NCI-H1105 treated with DMSO at 0.1 percent for 48 hours (cell line): ENCODE measurements around the gene PIP5KL1.
"Not testable (repeated sequence)": the region's sequence is repeated elsewhere in the genome, so short reads cannot be mapped to it uniquely, and the experiment has no call there.

Experiments
- DNase-seq: peaks from one replicate; lab custom pipeline; 2025; lab: John Stamatoyannopoulos, UW

The PIP5KL1 gene

GRCh38 chr9:127893392-127893791 is 37.2 kb downstream of the PIP5KL1 start:
- DNase-seq, result no peak

GRCh38 chr9:127892831-127893230 is 37.7 kb downstream of the PIP5KL1 start:
- no peak for DNase-seq

DNA sequence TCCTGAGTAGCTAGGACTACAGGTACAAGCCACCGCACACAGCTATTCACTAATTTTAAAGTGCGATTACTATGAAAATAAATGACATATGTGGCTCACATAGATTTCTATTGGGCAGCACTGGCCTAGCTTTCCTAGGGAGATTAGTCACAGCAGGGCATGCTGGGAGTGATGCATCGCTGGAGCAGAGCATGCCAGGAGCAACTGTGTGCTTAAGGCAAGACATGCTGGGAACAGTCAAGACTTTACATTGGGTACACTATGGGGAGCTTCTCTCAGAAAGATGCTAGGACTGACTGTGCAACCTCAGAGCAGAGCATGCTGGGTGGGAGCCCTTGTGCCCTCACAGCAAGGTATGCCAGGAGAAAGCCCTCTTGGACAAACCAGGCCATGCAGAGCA is 40.5 kb downstream of the PIP5KL1 start:
- DNase-seq, result no peak

DNA sequence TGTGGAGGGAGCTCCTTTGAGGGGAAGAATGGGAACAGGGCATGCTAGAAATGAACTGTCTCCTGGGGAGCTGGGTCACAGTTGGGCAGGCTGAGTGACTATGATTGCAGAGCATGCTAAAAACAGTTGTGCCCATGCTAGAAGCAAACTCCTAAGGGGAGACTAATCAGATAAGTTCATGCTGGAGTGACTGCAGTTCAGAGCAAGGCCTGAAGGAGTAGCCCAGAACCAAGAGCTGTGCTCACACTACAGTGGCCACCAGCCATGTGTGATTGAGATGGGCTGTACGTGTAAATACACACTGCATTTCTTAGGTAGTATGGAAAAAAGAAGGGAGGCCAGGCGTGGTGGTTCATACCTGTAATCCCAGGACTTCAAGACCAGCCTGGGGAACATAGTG is 42.8 kb downstream of the PIP5KL1 start:
- no peak for DNase-seq

- no peak for DNase-seq
Observed at GRCh38 chr9:127886401-127886972, 44.1 kb downstream of the PIP5KL1 start.

DNA sequence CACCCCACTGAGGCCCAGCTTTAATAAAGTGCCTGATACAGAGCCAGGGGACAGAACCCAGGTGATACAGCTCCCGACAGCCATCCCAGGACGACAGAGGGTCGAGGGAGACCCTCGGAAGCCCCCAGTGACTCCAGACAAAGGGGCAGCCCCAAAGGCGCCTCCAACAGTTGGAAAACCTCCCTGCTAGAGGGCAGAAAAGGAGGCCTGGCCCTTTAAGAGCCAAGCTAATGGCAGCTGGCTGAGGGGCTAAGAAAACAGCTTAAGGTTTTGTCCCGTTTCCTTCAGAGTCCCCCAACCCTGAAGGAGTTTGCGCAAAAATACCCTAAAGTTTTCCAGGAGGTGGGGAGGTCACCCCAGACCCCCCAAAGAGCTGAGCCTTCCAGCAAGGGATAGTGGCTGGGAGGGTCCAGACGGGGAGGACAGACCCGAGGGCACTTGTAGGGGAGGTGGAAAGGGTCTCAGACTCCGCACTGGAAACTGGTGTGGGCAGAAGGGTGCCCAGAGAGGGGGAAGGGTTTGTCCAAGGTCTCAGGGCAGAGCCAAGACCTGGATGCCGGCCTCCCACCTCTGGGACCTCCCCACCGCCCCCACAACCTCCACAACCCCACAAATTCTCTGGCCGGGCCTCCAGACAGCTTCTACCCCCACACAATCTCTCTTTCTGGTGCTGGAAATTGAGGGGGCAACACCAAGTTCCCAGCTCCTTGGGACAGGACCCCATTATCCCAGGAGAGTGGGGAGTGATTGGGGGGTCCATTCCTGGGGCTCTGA is 44.9 kb downstream of the PIP5KL1 start:
- DNase-seq, result no peak

- DNase-seq, result no peak
Observed at GRCh38 chr9:127884976-127885490, 45.5 kb downstream of the PIP5KL1 start.

DNA sequence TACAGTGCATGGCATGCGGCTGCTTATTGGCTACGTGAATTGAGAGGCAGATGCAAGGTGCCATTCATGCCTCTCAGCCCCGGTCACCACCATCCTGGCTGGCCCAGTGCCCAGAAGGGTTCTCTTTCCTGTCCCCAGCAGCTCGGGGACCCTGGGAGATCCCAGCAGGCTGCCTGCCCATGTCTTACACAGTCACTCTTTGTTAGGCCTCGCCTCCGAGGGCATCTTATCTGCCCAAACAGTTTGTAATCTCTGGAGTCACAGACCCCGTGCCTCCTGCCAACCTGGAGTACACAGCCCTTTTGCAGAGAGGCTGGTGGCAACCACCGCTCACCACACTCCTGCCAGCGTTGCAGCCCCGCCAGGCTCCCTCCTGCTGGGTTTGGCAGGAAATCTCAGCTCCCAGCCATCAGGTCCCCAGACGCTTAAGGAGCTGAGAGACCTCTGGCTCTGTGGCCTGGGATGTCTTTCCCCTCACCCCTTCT is 46.1 kb downstream of the PIP5KL1 start:
- DNase-seq, result peak; percentile 69

DNA sequence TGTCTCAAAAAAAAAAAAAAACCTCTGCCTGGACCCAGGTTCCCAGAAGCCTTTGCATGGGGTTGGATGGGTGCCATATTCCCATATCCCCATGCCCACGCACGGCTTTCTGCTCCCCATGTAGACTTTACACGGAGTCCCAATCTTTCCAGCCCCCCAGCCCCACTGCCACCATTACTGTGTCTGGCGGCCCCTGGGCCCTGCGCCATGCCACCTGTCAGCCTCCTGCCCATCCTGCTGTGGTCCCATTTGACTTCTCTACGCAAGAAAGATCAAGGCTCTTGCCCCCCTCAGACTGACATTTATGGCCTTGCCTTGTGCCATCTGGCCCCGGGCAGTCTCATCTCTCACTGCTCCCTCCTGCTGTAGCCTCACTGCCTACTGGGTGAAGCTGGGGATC is 46.6 kb downstream of the PIP5KL1 start:
- no peak for DNase-seq

- DNase-seq, result not testable (repeated sequence)
Observed at GRCh38 chr9:127881715-127882114, 48.9 kb downstream of the PIP5KL1 start.

DNA sequence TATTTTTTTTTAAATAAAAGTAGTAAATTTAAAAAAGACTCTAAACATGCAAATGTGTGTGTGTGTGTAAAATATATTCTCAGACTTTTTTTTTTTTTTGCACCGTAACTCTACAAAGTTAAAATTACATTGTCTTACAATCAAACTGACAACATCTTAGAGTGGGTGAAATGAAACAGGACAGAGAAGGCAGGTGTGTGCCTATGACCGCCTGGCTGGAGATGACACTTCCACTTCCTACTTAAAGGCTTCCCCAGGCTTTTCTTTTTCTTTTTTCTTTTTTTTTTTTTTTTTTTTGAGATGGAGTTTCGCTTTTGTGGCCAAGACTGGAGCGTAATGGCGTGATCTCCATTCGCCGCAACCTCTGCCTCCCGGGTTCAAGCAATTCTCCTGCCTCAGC is 50.4 kb downstream of the PIP5KL1 start:
- no peak for DNase-seq

DNA sequence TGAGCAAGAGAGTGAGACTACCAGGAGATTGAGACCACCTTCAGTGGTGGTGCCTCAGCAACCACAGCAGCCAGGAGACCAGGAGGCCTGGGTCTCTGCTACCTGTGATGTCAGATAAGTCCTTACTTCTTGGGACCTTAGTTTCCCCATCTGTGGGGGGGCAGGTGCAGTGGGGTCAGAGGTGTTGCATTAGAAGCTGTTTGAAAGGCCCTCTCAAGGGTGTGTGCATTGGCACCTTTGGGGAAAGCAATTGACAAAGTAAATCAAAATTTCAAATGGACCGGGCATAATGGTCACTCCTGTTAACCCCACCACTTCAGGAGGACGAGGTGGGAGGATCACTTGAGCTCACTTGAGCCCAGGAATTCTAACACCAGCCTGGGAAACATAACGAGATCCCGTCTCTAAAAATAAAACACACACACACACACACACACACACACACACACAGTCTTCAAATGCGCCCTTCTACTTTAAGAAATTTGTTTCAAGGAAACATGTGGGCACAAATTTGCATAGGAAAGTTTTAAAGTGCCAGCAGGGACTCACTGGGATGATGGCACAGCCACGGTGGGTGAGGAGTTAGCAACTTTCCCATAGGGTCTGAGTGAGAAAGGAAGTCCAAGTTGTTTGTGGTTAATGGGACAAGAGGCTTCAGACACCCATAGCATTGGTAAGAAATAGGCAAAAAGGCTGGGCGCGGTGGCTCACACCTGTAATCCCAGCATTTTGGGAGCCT is 51.8 kb downstream of the PIP5KL1 start:
- DNase-seq, result no peak

GRCh38 chr9:127878001-127878651 is 52.5 kb downstream of the PIP5KL1 start:
- DNase-seq, result no peak

DNA sequence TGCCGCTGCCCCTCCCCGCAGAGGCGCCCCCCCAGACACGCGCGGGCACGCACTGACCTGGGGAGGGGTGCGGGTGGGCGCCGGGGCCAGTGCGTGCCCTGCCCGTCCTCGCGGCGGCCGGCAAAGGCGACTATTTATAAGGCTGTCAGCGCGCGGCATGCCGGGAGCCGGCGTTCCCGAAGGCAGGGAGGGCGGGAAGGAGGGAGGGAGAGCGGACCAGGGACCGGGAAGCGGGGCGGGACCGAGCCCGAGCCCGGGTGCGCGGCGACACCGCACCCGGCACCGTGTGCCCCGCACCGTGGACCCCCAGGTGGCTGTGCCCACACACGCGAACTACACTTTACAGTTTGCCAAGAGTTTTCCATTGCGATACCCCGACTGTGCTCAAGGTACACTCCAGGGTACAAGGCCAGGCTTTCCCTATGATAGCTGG is 53.0 kb downstream of the PIP5KL1 start, which contains the start of gene AK1:
AK1 (minus strand) TSS at position 110 of the 433 bp plus-strand sequence. CDS start 3,058 bp downstream, outside the sequence.
- DNase-seq, result peak; percentile 42

DNA sequence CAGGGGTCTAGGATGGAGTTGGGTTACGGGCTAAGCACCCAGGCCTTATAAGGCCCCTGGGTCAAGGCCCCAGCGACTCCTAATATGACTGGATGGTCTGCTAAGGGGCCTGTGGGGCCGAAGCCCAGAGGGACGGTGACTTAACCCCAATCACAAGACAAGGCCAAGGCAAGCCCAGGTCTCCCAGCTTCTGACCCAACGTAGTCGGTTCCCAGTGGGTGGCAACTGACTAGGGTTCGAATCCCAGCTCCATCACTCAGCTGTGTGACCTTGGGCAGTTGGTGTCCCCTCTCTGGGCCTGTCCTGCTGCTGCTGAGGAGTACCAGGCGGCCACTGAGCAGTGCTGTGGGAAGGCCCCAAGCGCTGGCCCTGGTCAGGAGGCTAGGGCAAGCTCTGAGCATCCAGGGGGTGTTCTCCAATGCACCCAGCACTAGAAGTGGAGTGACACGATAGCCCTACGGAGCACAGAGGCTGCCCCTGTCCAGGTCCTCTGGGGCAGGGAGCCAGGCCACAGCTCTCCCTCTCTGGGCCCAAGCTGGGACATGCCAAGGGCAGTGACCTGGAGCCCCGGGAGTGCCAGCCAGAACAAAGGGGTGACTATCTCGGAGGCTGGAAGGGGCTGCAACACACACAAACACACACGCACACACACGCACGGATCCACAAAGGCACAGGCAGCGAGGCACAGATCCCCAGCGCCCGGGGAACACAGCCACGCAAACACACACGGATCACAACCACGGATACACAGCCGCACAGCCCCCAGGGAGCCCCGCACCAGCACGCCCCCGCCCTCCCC is 53.6 kb downstream of the PIP5KL1 start:
- DNase-seq, result no peak

DNA sequence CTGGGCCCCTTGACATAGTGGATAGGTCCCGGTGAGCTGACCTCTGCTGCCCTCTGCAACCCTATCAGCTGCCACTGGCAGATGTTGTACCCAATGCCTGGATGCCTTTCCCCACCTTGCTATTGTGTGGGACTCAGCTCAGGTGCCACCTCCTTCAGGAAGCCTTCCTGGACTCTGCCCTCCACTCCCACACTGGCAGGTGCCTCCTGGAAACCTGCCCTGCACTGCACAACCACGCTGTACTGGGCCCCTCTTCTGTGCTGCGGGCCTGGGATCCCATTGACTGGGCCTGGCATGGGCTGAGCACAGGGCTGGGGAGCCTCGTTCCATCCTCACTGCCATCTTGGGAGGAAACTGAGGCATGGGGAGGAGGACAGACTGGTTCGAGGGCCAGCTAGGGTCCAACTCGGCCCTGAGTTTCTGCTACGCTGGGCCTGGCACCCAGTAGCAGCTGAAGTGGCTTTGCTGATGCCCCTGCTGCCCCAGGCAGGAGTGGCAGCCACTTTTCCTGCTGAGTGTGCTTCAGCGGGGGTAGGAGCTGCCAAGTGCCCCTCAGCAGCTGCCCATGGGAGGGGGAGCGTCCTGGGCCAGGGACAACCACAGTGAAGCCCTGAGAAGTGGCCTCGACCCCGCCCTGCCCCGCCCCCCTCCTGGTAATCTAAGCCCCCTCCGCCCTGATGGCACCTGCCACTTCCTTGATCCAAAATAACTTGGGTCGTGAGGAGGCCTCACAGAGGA is 54.4 kb downstream of the PIP5KL1 start:
- DNase-seq, result no peak

- DNase-seq, result no peak
Observed at GRCh38 chr9:127875306-127875966, 55.1 kb downstream of the PIP5KL1 start.

GRCh38 chr9:127874301-127875221 is 56.0 kb downstream of the PIP5KL1 start:
- no peak for DNase-seq

DNA sequence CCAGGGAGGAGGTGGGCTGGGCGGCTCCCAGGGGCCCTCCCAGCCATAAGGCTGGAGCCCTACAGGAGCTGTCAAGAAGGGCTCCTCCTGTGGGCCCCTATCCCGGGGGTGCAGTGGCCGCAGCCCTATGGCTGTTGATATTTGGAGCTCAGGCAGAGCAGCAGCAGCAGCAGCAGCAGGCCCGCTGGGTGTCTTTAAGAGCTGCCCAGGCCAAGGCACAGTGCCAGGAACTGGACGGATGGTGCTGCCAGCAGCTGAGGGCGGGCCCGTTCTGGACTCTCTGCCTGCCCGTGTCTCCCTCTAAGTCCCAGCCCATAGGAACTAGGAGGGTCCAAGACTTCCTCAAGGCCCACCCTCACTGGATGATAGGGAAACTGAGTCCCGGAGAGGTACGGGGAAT is 56.7 kb downstream of the PIP5KL1 start:
- no peak for DNase-seq
